T1000 (cell line): Measurements from ENCODE around the gene INSL6.
"Not testable (repeated sequence)": the region's sequence is repeated elsewhere in the genome, so short reads cannot be mapped to it uniquely, and the experiment has no call there.

ENCODE experiments used
- DNase-seq: peaks from one replicate; lab custom pipeline; 2025; ENCODE audit warnings: mixed read lengths; lab: John Stamatoyannopoulos, UW

Gene INSL6

GRCh38 chr9:5185220-5185840, at the start of gene INSL6:
Gene INSL6, minus strand, starts transcription at chr9:5185639. Its CDS starts 37 bp downstream, at chr9:5185602.
- no peak for DNase-seq

- DNase-seq, result no peak
Measured at GRCh38 chr9:5231212-5231611, 45.8 kb upstream of the INSL6 start, which contains the start of gene INSL4. Gene INSL4, plus strand, starts transcription at chr9:5231419. Its CDS starts 105 bp downstream, at chr9:5231524.

GRCh38 chr9:5230554-5230953, 45.1 kb upstream of the INSL6 start:
- DNase-seq, result no peak

GRCh38 chr9:5205071-5205470, 19.6 kb upstream of the INSL6 start:
- no peak for DNase-seq

DNA sequence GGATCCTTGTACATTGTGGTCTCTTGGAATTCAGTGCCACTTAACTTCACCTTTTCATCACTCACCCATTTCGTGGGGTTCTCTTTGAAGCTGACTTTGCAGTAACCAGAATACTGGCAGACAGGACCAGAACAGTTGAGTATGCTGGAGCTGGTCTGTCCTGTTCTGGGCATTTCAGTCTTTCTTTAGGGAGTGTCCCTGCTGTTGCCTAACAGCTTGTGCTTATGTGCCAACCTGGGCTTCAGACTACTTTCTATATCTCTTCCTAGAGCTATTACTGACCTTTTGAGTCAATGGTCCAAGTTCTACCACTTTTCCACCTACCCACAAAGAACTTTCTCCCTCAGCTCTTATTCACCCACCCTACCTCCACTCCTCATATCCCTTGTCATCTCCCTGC, 10.0 kb upstream of the INSL6 start:
- DNase-seq, result no peak

- no peak for DNase-seq
Measured at GRCh38 chr9:5193345-5193744, 7.9 kb upstream of the INSL6 start.

DNA sequence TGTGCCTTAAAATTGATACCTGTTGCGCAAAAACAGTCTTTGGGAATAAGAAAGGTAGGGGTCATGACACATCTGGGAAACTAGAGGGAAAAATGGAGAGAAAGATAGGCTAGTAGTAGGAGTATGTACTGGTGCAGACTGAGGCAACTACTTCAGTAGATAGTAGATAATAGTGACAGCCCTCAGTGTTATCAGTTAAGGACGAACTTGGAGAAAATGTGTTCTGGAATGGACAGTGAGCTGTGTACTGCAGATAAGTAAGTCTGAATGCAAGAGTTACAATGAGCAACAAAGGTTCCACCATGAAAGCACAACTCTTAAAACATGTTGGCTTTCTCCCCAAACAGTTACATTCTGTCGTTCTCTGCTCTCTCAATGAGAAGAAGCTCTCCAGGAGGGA, 6.5 kb upstream of the INSL6 start:
- no peak for DNase-seq

GRCh38 chr9:5188060-5188984, 2.9 kb upstream of the INSL6 start:
- DNase-seq, result no peak

- DNase-seq, result no peak
Measured at GRCh38 chr9:5186416-5187169, 1.2 kb upstream of the INSL6 start.

GRCh38 chr9:5184776-5185175, 663 bp downstream of the INSL6 start:
- DNase-seq, result no peak

GRCh38 chr9:5180631-5181030, 4.8 kb downstream of the INSL6 start:
- not testable (repeated sequence) for DNase-seq

- no peak for DNase-seq
Measured at GRCh38 chr9:5178126-5178805, 7.2 kb downstream of the INSL6 start.

DNA sequence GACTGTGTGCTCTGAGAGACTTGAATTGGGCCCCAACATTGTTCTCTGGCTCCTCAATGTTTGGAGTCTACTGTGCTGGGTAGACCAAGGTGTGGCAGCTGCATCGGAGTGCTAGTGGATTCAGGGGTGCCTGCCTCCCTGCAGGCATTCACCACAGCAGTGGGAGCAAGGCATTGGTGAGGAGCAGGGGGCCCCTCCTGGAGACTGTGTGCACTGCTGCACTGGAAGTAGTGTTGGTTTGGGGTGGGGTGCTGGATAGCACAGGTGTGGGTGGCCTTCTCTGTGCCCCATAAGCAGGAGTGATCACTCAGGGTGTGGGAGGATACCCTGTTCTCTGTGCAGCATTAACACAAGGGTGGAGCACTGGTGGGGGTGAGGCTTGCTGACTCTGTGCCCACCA, 39.2 kb downstream of the INSL6 start:
- no peak for DNase-seq

DNA sequence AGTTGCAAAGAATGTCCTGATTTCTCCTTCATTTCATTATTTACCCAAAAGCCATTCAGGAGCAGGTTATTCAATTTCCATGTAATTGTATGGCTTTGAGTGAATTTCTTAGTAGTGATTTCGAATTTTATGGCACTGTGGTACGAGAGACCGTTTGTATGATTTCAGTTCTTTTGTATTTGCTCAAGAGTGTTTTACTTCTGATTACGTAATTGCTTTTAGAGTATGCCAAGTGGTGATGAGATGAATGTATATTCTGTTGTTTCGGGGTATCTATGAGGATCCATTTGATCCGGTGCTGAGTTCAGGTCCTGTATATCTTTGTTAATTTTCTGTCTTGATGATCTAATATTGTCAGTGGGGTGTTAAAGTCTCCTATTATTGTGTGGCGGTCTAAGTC, 41.2 kb downstream of the INSL6 start:
- DNase-seq, result no peak

DNA sequence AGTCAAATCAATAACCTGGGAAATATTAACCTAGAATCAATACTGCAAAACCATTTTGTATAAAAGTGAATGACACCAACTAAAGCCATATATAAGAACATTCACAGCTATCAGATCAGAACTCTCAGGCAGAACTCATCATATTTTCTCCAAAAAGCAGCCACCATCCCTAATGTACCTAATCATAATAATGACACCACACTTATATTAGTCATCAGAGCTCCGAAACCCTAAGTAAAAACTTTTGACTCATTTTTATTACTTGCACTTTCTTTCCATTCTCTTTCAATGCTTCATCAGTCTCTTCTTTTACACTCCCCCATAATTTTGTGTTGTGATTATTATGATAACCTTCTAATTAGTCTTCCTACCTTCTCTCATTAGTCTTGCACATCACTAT, 45.3 kb downstream of the INSL6 start:
- DNase-seq, result no peak

DNA sequence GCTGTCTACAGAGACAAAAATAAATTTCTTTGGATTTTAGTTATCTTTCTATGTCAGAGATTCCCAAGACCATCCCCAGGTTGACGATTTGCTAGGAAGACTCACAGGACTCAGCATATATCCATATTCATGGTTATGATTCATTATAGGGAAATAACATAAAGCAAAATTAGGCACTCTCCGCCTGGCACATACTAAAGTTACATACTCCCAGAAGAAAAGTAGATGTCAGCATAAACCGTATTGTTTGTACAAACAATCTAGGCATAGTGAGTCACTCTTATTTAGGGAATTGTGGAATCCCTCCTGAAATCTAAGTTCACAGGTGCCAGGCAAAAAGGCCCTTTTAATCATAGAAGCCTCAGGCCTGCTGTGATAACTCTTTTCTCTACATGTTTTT, 62.9 kb downstream of the INSL6 start:
- no peak for DNase-seq

- DNase-seq, result no peak
Measured at GRCh38 chr9:5122116-5122515, 63.3 kb downstream of the INSL6 start.

DNA sequence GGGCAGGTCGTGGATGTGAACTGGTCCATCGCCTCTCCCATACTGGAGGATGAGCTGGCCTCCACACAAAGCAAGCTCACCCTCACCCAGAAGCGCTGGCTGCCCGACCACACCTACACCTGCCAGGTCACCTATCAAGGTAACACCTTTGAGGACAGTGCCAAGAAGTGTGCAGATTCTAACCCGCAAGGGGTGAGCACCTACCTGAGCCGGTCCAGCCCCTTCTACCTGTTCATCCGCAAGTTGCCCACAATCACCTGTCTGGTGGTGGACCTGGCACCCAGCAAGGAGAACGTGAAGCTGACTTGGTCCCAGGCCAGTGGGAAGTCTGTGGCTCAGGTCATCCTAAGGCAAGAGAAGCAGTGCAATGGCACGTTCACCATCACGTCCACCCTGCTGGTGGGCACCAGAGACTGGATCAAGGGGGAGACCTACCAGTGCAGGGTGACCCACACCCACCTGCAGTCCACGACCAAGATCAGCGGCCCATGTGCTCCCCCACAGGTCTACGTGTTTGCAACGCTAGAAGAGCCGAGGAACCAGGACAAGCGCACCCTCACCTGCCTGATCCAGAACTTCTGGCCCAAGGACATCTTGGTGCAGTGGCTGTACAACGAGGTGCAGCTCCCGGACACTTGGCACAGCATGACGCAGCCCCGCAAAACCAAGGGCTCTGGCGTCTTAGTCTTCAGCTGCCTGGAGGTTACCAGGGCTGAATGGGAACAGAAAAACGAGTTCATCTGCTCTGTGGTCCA, 71.3 kb downstream of the INSL6 start:
- DNase-seq, result no peak
